Mesenchymal stem cell (in vitro differentiated cells and primary cell): Measurements from ENCODE around the gene THAP11.
A peak's percentile ranks its signal among the peaks of the same experiment; 100 is the strongest.

ENCODE experiments used
- DNase-seq: peaks from one replicate; pipeline ENCODE4 v3.0.0-alpha.2; 2013
- H2AFZ ChIP-seq: one replicate; pipeline ENCODE4 v1.6.1; 2013; ENCODE audit warnings: low read depth, mild to moderate bottlenecking, control low read depth, inconsistent platforms, low read length, moderate library complexity
- H2AK5ac ChIP-seq: 2 replicates; pipeline ENCODE4 v1.6.1; 2013; ENCODE audit warnings: low read length, moderate library complexity, mild to moderate bottlenecking, inconsistent platforms; ENCODE audit not compliant: severe bottlenecking
- H2BK120ac ChIP-seq: one replicate; pipeline ENCODE4 v1.6.1; 2013; ENCODE audit warnings: low read depth, mild to moderate bottlenecking, inconsistent platforms, low read length, moderate library complexity
- H2BK12ac ChIP-seq, 2 experiments: one replicate each; pipeline ENCODE4 v1.6.1; 2013; ENCODE audit warnings: inconsistent platforms in 2 of 2, low read length in 2 of 2, mild to moderate bottlenecking in 2 of 2, moderate library complexity in 2 of 2, control low read depth in 1 of 2
- H2BK15ac ChIP-seq: one replicate; pipeline ENCODE4 v1.6.1; 2013; ENCODE audit warnings: mild to moderate bottlenecking, low read depth, inconsistent platforms; ENCODE audit not compliant: poor library complexity, severe bottlenecking
- H2BK5ac ChIP-seq: 2 replicates; pipeline ENCODE4 v1.6.1; 2013; ENCODE audit warnings: low read depth, mild to moderate bottlenecking, low read length, control low read depth, inconsistent platforms; ENCODE audit not compliant: poor library complexity, severe bottlenecking
- H3K14ac ChIP-seq, 2 experiments: one replicate each; pipeline ENCODE4 v1.6.1; 2013; ENCODE audit warnings: inconsistent platforms in 2 of 2, low read length in 2 of 2, control low read depth in 1 of 2, mild to moderate bottlenecking in 1 of 2, moderate library complexity in 1 of 2
- H3K18ac ChIP-seq, 2 experiments: one replicate each; pipeline ENCODE4 v1.6.1; 2013; ENCODE audit warnings: inconsistent platforms in 2 of 2, low read length in 2 of 2, control low read depth in 1 of 2, low read depth in 1 of 2, mild to moderate bottlenecking in 1 of 2
- H3K23ac ChIP-seq, 2 experiments: one replicate each; pipeline ENCODE4 v1.6.1; 2013; ENCODE audit warnings: inconsistent platforms in 2 of 2, low read length in 2 of 2, mild to moderate bottlenecking in 2 of 2, moderate library complexity in 2 of 2, control low read depth in 1 of 2
- H3K27ac ChIP-seq: 2 replicates; pipeline ENCODE4 v1.5.1; 2013; ENCODE audit warnings: mild to moderate bottlenecking, moderate library complexity, low read length, control low read depth, inconsistent platforms; ENCODE audit not compliant: poor library complexity, severe bottlenecking
- H3K27me3 ChIP-seq, 2 experiments: 2 replicates each; pipeline versions ENCODE4 v1.6.1 to v1.7.0; 2013; ENCODE audit warnings: low read length in 2 of 2, mild to moderate bottlenecking in 2 of 2, moderate library complexity in 2 of 2, control low read depth in 1 of 2, inconsistent platforms in 1 of 2; ENCODE audit not compliant: control insufficient read depth in 1 of 2, insufficient read depth in 1 of 2
- H3K36me3 ChIP-seq, 2 experiments: 2 replicates each; pipeline versions ENCODE4 v1.6.1 to v1.7.0; 2013; ENCODE audit warnings: low read length in 2 of 2, control low read depth in 1 of 2, inconsistent platforms in 1 of 2, low read depth in 1 of 2, mild to moderate bottlenecking in 1 of 2; ENCODE audit not compliant: insufficient read depth in 2 of 2, control insufficient read depth in 1 of 2
- H3K4ac ChIP-seq, 2 experiments: one replicate each; pipeline ENCODE4 v1.6.1; 2013; ENCODE audit warnings: inconsistent platforms in 2 of 2, low read length in 2 of 2, mild to moderate bottlenecking in 2 of 2, moderate library complexity in 2 of 2, control low read depth in 1 of 2, low read depth in 1 of 2
- H3K4me1 ChIP-seq: 2 replicates; pipeline ENCODE4 v1.6.1; 2013; ENCODE audit warnings: low read depth, low read length, control low read depth; ENCODE audit not compliant: control insufficient read depth, insufficient read depth
- H3K4me2 ChIP-seq: 2 replicates; pipeline ENCODE4 v1.6.1; 2013; ENCODE audit warnings: low read length, mild to moderate bottlenecking, inconsistent platforms; ENCODE audit not compliant: poor library complexity, severe bottlenecking
- H3K4me3 ChIP-seq, 2 experiments: 2 replicates each; pipeline versions ENCODE4 v1.5.1 to v1.7.0; 2013; ENCODE audit warnings: low read length in 2 of 2, mild to moderate bottlenecking in 2 of 2, control low read depth in 1 of 2, low read depth in 1 of 2; ENCODE audit not compliant: insufficient read depth in 1 of 2
- H3K79me1 ChIP-seq: replicated peaks from 2 replicates; pipeline ENCODE4 v1.6.1; 2013; ENCODE audit warnings: mild to moderate bottlenecking, control low read depth, low read length, inconsistent platforms; ENCODE audit not compliant: poor library complexity, severe bottlenecking
- H3K9ac ChIP-seq: 2 replicates; pipeline ENCODE4 v1.7.0; 2013; ENCODE audit warnings: mild to moderate bottlenecking, low read length, moderate library complexity
- H3K9me3 ChIP-seq: 2 replicates; pipeline ENCODE4 v1.7.0; 2013; ENCODE audit warnings: mild to moderate bottlenecking, low read length; ENCODE audit not compliant: control insufficient read depth
- H4K8ac ChIP-seq: one replicate; pipeline ENCODE4 v1.6.1; 2013; ENCODE audit warnings: inconsistent platforms, mild to moderate bottlenecking, low read length, moderate library complexity
- H4K91ac ChIP-seq: one replicate; pipeline ENCODE4 v1.6.1; 2013; ENCODE audit warnings: mild to moderate bottlenecking, low read length, inconsistent platforms
- WGBS: methylation state at CpG from one replicate; pipeline ENCODE4 v1.1.7; 2013; ENCODE audit warnings: mixed read lengths; 5-methylcytosine and 5-hydroxymethylcytosine counted together

The THAP11 gene

DNA sequence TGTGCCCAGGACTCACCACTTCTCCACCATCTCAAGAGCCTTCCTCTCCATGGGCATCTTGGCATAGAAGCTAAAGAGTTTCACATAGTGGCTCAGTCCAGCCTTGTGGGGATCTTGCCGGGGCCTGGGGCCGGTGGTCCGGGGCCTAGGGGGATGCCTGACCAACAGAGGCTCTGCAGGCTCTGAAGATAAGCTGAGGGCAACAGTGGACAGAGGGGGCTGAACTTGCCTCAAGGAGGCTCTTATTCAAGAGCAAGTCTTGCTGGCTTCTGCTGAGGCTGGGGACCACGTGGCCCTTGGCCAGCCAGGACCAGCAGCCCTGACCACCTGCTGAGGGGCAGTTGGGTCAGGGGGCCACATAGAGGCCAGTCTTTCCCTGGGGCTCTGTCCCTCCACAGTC lies 13.5 kb upstream of the THAP11 start:
- Histone ChIP-seq H3K4me3 (no peak overlapping the region), H3K18ac (no peak overlapping the region), H2AFZ (no peak overlapping the region), H3K36me3 (peaks cover 69 to 70% of the 10 kb centered on the region in 2 experiments), H3K27me3 (no peaks in the 10 kb centered on the region), H2BK5ac (no peak overlapping the region), H3K27ac (no peak overlapping the region), H3K9me3 (no peaks in the 10 kb centered on the region), H2BK12ac (no peak overlapping the region), H3K23ac (no peak overlapping the region), H4K91ac (no peak overlapping the region), H2BK120ac (no peak overlapping the region), H2BK15ac (no peak overlapping the region), H3K9ac (no peak overlapping the region), H2AK5ac (no peak overlapping the region), H4K8ac (no peak overlapping the region), H3K4me1 (peaks cover 6% of the 10 kb centered on the region), H3K79me1 (peaks cover 21% of the 10 kb centered on the region), H3K4ac (no peak overlapping the region), H3K4me2 (no peak overlapping the region), H3K14ac (no peak overlapping the region)
- DNase-seq, result no peak
- whole genome bisulfite sequencing, result 91% methylated on average over 4 of the region's 4 CpGs

DNA sequence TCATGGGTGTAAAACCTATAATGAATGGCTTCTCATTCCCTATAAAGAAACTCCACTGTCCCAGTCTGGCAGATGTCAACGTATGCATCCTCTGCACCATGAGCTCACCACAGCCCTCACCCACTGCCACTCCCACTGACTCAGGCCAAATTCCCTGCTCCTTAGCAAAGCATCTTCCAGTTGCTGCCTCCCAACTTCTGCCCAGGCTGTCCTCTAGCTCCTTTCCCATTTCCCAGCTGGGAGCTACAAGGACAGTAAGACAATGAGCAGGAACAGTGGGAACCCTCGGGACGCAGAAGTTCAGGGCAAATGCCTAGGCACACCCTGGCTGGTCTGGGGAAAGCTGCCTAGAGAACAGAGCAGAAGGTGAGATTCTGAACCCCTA lies 9.1 kb upstream of the THAP11 start:
- Histone ChIP-seq H3K4me1 (peaks cover 10% of the 10 kb centered on the region), H3K9ac (peak overlapping the region; percentile 95), H3K27me3 (no peaks in the 10 kb centered on the region), H3K79me1 (peaks cover 21% of the 10 kb centered on the region), H3K36me3 (peaks cover 44 to 46% of the 10 kb centered on the region in 2 experiments), H2BK12ac (no peak overlapping the region), H4K91ac (no peak overlapping the region), H3K18ac (peak overlapping the region in 1 of 2 experiments; percentile 28), H2BK5ac (no peak overlapping the region), H3K23ac (no peak overlapping the region), H2BK15ac (no peak overlapping the region), H3K14ac (no peak overlapping the region), H2AK5ac (no peak overlapping the region), H3K9me3 (no peaks in the 10 kb centered on the region), H3K4me3 (peak overlapping the region; percentile 83 to 95), H3K4me2 (peak overlapping the region; percentile 78), H2BK120ac (no peak overlapping the region), H3K27ac (no peak overlapping the region), H4K8ac (no peak overlapping the region), H2AFZ (peak overlapping the region; percentile 75), H3K4ac (no peak overlapping the region)
- peak; percentile 76 for DNase-seq
- 8% methylated on average over 3 of the region's 3 CpGs for WGBS

DNA sequence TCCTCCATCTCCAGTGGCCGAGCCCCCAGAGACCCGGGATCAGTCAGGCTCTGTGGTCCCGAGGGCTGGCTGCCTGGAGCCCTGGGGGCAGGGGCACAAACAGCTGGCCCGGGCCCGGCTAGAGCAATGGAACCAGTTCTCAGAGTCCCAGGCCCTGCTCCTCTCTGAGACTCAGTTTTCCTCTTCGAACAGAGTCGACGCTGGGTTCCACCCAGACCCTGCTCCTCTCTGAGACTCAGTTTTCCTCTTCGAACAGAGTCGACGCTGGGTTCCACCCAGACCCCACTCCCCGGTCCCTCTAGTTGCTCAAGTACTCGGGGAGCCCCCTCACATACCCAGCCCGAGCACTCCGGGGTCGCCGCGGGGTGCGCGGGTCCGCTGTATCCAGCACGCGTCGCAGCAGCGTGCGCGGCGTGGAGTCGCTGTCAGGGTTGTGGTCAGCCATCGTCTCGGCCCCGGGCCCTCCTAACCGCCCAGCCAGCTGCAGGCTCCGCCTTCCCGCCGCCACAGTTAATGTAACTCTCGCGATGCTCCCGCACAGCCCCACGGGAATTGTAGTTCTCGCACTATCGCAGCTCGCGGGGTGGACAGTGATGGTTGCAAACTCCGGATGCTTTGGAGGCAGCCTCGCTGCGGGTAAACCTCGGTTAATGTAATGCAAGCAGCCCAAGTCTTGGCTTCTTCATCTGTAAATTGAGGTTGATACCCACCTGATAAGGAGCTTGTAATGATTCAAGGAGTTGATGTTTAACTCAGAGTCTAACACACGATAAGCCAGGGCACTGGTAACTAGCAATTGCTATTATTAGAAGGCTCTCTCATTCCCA lies 8.5 kb upstream of the THAP11 start:
- no peaks in the 10 kb centered on the region for H3K9me3 ChIP-seq
- peak overlapping the region in 1 of 2 experiments; percentile 77 for H3K4ac ChIP-seq
- no peak overlapping the region for H2BK12ac ChIP-seq
- no peak overlapping the region for H2BK120ac ChIP-seq
- H3K23ac ChIP-seq, result no peak overlapping the region
- H3K14ac ChIP-seq, result no peak overlapping the region
- peak overlapping the region; percentile 95 for H3K9ac ChIP-seq
- peaks cover 10% of the 10 kb centered on the region for H3K4me1 ChIP-seq
- H3K36me3 ChIP-seq, result peaks cover 38 to 40% of the 10 kb centered on the region in 2 experiments
- H2AFZ ChIP-seq, result peak overlapping the region; percentile 75
- H3K4me3 ChIP-seq, result peak overlapping the region; percentile 83 to 95
- no peak overlapping the region for H2BK15ac ChIP-seq
- H4K91ac ChIP-seq, result no peak overlapping the region
- H3K27me3 ChIP-seq, result no peaks in the 10 kb centered on the region
- H2BK5ac ChIP-seq, result no peak overlapping the region
- peak overlapping the region in 1 of 2 experiments; percentile 90 for H3K18ac ChIP-seq
- 2% methylated on average over 49 of the region's 49 CpGs for WGBS
- no peak overlapping the region for H2AK5ac ChIP-seq
- H4K8ac ChIP-seq, result peak overlapping the region; percentile 72
- no peak overlapping the region for H3K27ac ChIP-seq
- H3K4me2 ChIP-seq, result peak overlapping the region; percentile 78
- H3K79me1 ChIP-seq, result peaks cover 22% of the 10 kb centered on the region
- peak; percentile 91 for DNase-seq

DNA sequence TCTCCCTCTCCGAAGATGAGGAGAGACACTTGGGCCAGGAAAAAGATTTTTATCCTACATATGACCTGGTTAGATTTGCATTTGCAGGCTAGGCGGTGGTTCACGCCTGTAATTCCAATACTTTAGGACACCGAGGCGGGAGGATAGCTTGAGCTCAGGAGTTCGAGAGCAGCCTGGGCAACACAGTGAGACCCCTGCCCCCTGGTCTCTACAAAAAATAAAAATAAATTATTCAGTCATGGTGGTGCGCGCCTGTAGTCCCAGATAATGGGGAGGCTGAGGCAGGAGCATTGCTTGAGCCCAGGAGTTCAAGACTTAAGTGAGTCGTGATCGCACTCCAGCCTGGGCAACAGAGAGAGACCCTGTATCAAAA lies 7.9 kb upstream of the THAP11 start:
- peaks cover 32 to 34% of the 10 kb centered on the region in 2 experiments for H3K36me3 ChIP-seq
- H2BK120ac ChIP-seq, result no peak overlapping the region
- no peak overlapping the region for H3K23ac ChIP-seq
- H3K27me3 ChIP-seq, result no peaks in the 10 kb centered on the region
- H3K4me1 ChIP-seq, result peaks cover 10% of the 10 kb centered on the region
- no peak overlapping the region for H3K18ac ChIP-seq
- no peak overlapping the region for H3K14ac ChIP-seq
- peaks cover 22% of the 10 kb centered on the region for H3K79me1 ChIP-seq
- no peaks in the 10 kb centered on the region for H3K9me3 ChIP-seq
- no peak overlapping the region for H3K4ac ChIP-seq
- no peak overlapping the region for H3K27ac ChIP-seq
- H4K8ac ChIP-seq, result peak overlapping the region; percentile 27
- peak overlapping the region; percentile 0 for H2AFZ ChIP-seq
- no peak overlapping the region for H2BK12ac ChIP-seq
- 88% methylated on average over 9 of the region's 10 CpGs for WGBS
- H2BK15ac ChIP-seq, result no peak overlapping the region
- DNase-seq, result no peak
- no peak overlapping the region for H4K91ac ChIP-seq
- H2BK5ac ChIP-seq, result no peak overlapping the region
- H3K9ac ChIP-seq, result peak overlapping the region; percentile 95
- no peak overlapping the region for H2AK5ac ChIP-seq
- H3K4me2 ChIP-seq, result peak overlapping the region; percentile 33
- H3K4me3 ChIP-seq, result peak overlapping the region in 1 of 2 experiments; percentile 95
